ENCODE measurements around the gene TAF1A.

Gene TAF1A

DNA sequence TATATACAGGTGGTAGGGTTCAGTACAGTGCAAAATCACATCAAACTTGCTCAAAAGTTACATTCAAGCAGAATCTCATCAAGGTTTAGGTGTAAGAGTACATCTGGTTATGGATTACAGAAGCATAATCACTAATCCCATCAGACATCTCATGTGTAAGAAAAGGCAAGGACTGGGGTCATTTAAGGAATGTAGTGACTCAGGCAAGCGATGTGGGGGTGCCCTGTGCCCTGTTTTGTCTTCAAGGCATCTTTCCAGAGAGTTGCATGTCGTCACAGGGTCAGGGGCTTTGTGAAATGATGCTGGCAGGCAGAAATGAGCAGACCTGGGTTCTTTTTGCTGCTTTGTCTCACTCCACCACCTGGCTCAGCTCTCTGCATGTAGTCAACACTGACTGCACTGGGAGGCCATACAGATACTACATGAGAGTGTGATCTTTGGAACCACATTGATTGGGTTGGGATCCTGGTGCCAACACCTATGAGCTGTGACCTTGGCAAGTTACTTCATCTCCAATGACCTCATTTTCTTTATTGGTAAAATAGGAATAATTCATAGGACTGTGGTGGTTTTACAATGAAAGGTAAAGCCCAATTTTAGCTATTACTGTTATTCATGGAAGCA lies 33.6 kb downstream of the TAF1A start:
- H2AFZ ChIP-seq (ENCODE audit: low read depth, low read length, severe bottlenecking): no peak overlapping the region
- no peaks in the 10 kb centered on the region for H3K27me3 ChIP-seq (ENCODE audit: low read length)
- H4K20me1 ChIP-seq (ENCODE audit: low read depth, low read length): no peaks in the 10 kb centered on the region
- H3K36me3 ChIP-seq (ENCODE audit: low read length): peaks cover 6% of the 10 kb centered on the region; the same call in 1 of the 2 replicates
- H3K4me2 ChIP-seq (ENCODE audit: low read depth, low read length, poor library complexity, severe bottlenecking): no peak overlapping the region
- H3K9ac ChIP-seq (ENCODE audit: low read length): no peak overlapping the region
- no peaks in the 10 kb centered on the region for H3K9me2 ChIP-seq (replicated peaks; ENCODE audit: insufficient read depth, low read length)
- no peaks in the 10 kb centered on the region for H3K9me3 ChIP-seq (ENCODE audit: insufficient read depth, low read length)
- H3F3A ChIP-seq (ENCODE audit: insufficient read depth): no peaks in the 10 kb centered on the region
- TF ChIP-seq CTCF (IDR thresholded peaks at IDR 0.05; ENCODE audit: insufficient read depth, low read length, poor library complexity, severe bottlenecking) (no peak), EZH2phosphoT487 (conservative IDR thresholded peaks at IDR 0.05; ENCODE audit: low read length) (no peak)
- no peaks in the 10 kb centered on the region for H3K79me2 ChIP-seq (ENCODE audit: insufficient read depth, low read length)
- no peak overlapping the region for H3K27ac ChIP-seq (ENCODE audit: low read depth, low read length)
- no peak overlapping the region for H3K4me3 ChIP-seq (ENCODE audit: insufficient read depth, low read length, poor library complexity, severe bottlenecking)

DNA sequence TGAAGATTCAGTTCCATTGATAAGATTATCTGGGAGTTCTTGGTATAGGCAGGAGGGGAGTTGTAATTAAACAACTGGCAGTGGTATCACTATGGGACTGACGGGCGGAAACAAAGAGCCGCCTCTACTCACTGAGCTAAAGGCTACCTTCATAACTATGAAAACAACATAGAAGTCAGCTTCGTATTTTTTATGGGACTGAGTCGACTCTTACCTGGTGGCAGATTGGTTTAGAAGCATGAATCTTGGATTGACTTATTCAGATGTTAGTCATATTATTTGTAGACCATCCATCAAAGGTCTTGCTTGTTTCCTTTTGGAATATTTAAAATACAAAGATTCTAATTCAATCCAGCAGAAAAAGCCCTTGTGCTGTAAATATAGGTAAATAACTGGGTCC lies 35.6 kb downstream of the TAF1A start:
- no peaks in the 10 kb centered on the region for H4K20me1 ChIP-seq (ENCODE audit: low read depth, low read length)
- H3K9me2 ChIP-seq (replicated peaks; ENCODE audit: insufficient read depth, low read length): no peaks in the 10 kb centered on the region

DNA sequence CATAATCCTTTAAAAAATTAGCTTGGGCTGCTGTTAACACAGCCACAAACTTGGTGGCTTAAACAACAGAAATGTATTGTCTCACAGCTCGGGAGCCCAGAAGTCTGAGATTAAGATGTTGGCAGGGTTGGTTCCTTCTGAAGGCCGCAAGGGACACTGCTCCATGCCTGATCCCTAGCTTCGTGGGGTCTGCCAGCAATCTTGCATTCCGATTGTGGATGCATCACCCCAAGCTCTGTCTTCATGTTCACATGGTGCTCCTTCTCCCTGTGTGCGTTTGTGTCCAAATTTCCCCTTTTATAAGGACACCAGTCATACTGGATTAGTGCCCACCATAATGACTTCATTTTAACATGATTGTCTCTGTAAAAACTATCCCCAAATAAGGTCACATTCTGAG lies 36.9 kb downstream of the TAF1A start:
- TF ChIP-seq EZH2phosphoT487 (conservative IDR thresholded peaks at IDR 0.05; ENCODE audit: low read length) (no peak), CTCF (IDR thresholded peaks at IDR 0.05; ENCODE audit: insufficient read depth, low read length, poor library complexity, severe bottlenecking) (no peak)
- no peaks in the 10 kb centered on the region for H3F3A ChIP-seq (ENCODE audit: insufficient read depth)
- no peak overlapping the region for H3K4me3 ChIP-seq (ENCODE audit: insufficient read depth, low read length, poor library complexity, severe bottlenecking)
- no peak overlapping the region for H3K9ac ChIP-seq (ENCODE audit: low read length)
- H3K4me2 ChIP-seq (ENCODE audit: low read depth, low read length, poor library complexity, severe bottlenecking): no peak overlapping the region
- H3K9me2 ChIP-seq (replicated peaks; ENCODE audit: insufficient read depth, low read length): no peaks in the 10 kb centered on the region
- no peaks in the 10 kb centered on the region for H4K20me1 ChIP-seq (ENCODE audit: low read depth, low read length)
- H2AFZ ChIP-seq (ENCODE audit: low read depth, low read length, severe bottlenecking): no peak overlapping the region
- H3K36me3 ChIP-seq (ENCODE audit: low read length): no peaks in the 10 kb centered on the region
- H3K79me2 ChIP-seq (ENCODE audit: insufficient read depth, low read length): no peaks in the 10 kb centered on the region
- H3K27ac ChIP-seq (ENCODE audit: low read depth, low read length): no peak overlapping the region
- H3K27me3 ChIP-seq (ENCODE audit: low read length): no peaks in the 10 kb centered on the region
- H3K9me3 ChIP-seq (ENCODE audit: insufficient read depth, low read length): no peaks in the 10 kb centered on the region

More for the DNA sequence above, 35.6 kb downstream of the TAF1A start:
- Histone ChIP-seq H3K27ac (ENCODE audit: low read depth, low read length) (no peak overlapping the region), H3F3A (ENCODE audit: insufficient read depth) (no peaks in the 10 kb centered on the region), H3K36me3 (ENCODE audit: low read length) (no peaks in the 10 kb centered on the region), H3K9me3 (ENCODE audit: insufficient read depth, low read length) (no peaks in the 10 kb centered on the region), H3K4me3 (ENCODE audit: insufficient read depth, low read length, poor library complexity, severe bottlenecking) (no peak overlapping the region), H3K9ac (ENCODE audit: low read length) (no peak overlapping the region), H3K27me3 (ENCODE audit: low read length) (no peaks in the 10 kb centered on the region), H2AFZ (ENCODE audit: low read depth, low read length, severe bottlenecking) (no peak overlapping the region), H3K79me2 (ENCODE audit: insufficient read depth, low read length) (no peaks in the 10 kb centered on the region), H3K4me2 (ENCODE audit: low read depth, low read length, poor library complexity, severe bottlenecking) (no peak overlapping the region)
- no peak for TF ChIP-seq EZH2phosphoT487 (conservative IDR thresholded peaks at IDR 0.05; ENCODE audit: low read length)
- TF ChIP-seq CTCF (IDR thresholded peaks at IDR 0.05; ENCODE audit: insufficient read depth, low read length, poor library complexity, severe bottlenecking): no peak

Measured in SU-DHL-6 (cell line).